HG03558 (cell line): ENCODE results near the gene SRI.
A peak's percentile ranks its signal among the peaks of the same experiment; 100 is the strongest.
"Not testable (repeated sequence)": the region's sequence is repeated elsewhere in the genome, so short reads cannot be mapped to it uniquely, and the experiment has no call there.

Experiments used
- ATAC-seq: cut with Tn5 transposase; IDR thresholded peaks from one replicate; pipeline ENCODE4 v1.9.1; 2021; ENCODE audit warnings: moderate number of reproducible peaks; ENCODE audit not compliant: unreplicated experiment; ENCODE audit errors: extremely low read depth

SRI gene, protein sequence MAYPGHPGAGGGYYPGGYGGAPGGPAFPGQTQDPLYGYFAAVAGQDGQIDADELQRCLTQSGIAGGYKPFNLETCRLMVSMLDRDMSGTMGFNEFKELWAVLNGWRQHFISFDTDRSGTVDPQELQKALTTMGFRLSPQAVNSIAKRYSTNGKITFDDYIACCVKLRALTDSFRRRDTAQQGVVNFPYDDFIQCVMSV

DNA sequence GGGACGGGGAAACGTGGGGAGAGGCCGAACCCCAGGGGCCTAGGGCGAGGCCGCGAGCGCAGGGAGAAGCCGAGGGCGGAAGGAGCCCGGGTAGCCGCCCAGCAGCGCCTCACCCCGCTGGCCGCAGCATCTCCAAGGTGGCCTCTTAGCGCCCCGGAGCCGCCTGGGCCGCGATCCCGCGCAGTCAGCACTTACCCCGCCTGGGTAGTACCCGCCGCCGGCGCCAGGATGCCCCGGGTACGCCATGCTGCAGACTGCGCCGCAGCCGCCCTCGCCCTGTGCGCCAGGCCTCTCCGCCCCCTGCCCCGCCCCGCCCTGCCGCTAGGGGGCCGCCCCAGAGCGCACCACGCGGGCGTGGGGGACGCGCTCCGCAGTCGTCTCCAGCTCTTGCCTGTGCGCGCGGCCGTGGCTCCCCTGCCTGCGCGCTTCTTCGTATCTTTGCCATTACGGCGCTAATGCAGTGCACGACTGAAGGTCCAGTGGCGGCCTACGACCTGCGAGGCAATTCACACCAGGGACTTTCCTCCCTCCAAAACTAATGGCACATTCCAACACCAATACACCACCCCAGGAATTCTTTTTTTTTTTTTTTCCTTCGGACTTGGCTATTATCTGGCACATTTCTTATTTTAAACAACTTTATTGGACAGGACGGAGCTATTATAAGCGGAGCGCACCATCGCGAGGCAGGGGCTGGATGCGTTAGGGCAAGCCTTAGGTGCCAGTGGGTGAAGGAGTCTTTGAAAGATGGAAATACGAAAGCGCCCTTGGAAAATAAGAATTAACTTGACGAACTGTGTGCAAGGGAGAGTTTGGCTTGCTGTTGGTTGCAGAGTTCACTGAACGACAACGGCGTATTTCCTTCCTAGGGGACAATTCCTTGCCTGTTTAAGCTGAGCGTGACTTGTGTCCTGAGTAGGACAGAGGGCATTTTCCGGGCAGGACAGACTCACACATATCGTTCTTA, at the start of gene SRI:
SRI (minus strand) TSS at position 258 of the 967 bp plus-strand sequence; CDS start at position 246, 12 bp downstream.
- ATAC-seq, result peak; percentile 29

DNA sequence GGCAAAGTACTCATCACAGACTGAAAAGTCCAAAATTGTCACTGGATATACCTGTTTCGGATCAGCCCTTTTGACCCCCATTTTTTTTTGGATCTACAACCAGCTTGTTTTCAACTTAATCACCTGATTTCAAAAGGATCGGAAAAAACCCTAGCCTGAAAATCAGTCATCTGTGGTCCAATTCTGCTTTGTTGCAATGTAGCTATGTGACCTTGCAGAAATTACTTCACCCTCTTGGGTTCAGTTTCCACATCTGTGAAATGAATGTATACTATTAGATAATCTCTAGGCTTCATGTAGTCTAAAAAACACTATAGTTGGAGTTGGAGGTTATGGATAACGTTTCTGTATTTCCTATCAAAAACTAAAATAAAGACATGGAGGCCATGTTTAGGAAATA, 49.7 kb upstream of the SRI start:
- ATAC-seq, result no peak

DNA sequence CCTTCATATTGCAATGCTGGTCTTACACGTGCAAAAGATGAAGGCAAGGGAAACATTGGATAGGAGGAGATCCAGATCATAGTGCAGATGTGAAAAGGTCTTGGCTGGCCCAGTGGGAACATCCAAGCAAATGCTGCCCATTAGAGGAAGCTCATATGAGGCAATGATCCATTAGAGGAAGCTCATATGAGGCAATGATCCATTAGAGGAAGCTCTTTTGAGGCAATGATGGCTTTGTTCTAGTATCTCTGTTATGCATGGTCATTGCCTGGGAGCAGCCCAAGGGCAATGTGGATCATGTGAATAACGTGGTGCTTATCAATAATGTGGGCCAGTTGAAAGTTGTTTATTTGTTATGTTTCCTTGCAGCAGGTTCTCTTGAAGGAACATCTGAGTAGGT, 49.0 kb upstream of the SRI start:
- no peak for ATAC-seq

DNA sequence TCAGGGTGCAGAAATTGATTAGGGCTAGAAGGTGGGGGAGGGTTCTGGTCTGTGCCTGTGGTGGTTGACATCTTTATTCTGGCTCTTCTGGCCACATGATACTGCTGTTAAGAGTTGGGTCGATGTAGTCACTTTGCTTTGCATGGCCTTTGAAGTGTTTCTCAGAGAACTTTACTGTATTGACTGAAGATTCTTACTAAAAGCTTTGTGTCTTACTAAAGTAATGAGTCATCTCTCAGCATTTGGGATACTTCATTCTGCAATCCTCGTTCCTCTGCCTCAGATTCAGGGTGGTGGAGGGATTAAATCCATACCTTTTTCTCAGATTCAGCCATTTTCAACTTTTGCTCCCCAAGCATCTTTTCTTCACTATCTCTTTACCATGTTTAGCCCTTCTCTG, 48.2 kb upstream of the SRI start:
- no peak for ATAC-seq

DNA sequence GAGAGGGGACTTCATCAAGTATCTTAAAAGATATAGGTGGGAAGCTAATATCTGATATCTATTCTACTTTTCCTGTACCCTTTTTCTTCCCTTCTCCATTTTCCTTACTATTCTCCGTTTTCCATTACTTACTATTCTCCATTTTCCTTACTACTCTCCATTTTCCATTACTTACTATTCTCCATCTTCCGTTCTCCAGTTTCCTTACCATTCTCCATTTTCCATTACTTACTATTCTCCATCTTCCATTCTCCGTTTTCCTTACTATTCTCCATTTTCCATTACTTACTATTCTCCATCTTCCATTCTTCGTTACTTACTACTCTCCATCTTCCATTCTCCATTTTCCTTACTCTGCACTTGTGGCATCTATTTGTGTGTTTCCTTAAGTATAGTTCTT, 47.6 kb upstream of the SRI start:
- ATAC-seq, result no peak

DNA sequence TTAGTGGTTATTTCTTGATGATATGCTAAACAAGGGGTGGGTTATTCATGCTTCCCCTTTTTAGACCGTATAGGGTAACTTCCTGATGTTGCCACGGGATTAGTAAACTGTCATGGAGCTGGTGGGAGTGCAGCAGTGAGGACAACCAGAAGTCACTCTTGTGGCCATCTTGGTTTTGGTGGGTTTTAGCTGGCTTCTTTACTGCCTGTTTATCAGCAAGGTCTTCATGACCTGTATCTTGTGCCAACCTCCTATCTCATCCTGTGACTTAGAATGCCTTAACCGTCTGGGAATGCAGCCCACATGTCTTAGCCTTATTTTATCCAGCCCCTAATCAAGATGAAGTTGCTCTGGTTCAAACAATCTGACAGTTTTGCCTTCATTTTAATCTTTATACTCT, 45.1 kb upstream of the SRI start:
- not testable (repeated sequence) for ATAC-seq

DNA sequence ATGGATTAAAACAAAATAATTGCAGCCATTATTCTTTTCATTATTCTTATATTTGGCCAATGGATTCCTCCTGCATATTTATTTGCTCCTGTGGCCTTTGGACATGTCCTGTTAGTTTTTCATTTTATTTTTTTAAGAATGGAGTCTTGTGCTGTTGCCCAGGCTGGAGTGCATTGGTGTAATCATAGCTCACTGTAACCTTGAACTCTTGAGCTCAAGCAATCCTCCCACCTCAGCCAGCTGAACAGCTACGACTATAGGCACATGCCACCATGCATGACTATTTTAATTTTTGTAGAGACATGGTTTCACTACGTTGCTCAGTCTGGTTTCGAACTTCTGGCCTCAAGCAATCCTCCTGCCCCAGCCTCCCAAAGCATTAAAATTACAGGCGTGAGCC, 42.7 kb upstream of the SRI start:
- ATAC-seq, result no peak

DNA sequence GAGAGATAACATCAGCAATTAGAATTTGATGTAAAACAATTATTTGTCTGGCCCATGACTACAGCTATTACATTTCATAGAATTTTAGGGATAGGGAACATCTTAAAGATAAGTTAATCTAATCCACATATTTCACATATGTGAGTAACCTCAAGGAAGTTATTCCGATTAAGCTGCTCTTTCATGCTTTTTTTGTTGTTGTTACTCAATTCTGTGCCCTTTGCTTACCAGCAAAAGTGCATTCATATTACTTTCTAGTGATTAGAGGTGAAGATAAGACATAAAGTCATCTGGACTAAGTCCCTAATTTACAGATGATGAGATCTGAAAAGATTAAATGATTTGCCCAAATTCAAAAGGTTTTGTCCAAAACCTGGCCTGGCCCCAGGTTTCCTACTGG, 40.9 kb upstream of the SRI start:
- ATAC-seq, result no peak

DNA sequence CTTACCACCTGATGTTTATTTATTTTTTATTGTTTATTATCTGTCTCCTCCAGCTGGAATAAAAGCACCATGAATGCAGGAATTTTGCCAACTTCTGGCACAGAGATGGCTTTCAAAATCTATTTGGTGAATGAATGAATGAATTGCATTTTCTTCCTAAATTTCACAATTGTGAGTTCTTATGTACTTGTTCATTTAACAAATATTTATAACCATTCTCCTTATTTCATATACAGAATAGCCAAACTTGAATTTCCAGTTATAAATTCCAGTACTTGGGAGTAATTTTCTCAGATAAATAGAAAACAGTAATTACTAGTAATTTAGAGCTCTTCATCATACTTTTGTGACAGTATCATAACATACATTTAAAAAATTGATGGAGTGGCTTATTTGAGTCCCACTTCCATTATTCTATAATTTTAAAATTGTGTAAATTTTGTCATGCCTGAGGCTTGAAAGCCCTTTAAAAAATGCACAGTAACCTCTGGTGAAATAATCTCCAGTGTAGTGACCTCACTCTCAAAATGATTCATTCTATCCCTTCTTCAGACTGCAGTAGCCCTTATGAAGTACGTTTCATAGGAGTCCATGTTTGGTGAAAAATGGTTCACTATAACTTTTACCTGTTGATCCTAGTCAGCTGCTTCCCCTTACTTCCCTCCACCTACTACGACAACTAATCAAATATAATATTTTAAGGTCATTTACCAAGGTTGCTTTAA, 40.0 kb upstream of the SRI start:
- ATAC-seq, result no peak

DNA sequence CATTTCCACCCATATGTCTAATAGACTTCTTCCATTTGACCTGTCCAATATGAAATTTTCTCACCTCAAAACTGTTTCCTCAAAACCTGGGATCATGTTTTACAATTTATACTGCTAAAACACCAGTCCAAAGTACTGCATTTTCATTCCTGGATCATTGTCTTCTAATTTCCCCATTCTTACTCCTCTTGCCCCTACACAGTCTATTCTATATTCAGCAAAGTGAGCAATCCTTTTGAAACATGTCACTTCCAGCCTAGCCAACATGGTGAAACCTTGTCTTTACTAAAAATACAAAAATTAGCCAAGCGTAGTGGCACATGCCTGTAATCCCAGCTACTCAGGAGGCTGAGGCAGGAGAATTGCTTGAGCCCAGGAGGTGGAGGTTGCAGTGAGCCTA, 38.5 kb upstream of the SRI start:
- ATAC-seq, result not testable (repeated sequence)

DNA sequence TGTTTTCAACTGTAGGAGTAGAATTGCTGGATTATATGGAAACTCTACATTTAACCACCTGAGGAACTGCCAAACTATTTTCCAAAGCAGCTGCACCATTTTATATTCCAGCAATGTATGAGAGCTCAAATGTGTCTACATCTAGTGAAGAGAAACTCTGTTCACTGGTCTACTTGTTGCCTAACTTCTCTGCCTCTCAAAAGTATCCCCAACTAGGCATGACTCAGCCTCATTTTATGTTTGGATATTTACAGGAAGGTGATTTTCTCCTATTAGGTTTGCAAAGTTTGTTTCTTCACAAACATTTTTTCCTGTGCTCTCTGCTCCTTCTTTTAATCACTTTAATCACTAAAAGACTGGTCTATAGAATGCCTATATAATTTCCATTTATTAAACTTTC, 37.1 kb upstream of the SRI start:
- ATAC-seq, result no peak

DNA sequence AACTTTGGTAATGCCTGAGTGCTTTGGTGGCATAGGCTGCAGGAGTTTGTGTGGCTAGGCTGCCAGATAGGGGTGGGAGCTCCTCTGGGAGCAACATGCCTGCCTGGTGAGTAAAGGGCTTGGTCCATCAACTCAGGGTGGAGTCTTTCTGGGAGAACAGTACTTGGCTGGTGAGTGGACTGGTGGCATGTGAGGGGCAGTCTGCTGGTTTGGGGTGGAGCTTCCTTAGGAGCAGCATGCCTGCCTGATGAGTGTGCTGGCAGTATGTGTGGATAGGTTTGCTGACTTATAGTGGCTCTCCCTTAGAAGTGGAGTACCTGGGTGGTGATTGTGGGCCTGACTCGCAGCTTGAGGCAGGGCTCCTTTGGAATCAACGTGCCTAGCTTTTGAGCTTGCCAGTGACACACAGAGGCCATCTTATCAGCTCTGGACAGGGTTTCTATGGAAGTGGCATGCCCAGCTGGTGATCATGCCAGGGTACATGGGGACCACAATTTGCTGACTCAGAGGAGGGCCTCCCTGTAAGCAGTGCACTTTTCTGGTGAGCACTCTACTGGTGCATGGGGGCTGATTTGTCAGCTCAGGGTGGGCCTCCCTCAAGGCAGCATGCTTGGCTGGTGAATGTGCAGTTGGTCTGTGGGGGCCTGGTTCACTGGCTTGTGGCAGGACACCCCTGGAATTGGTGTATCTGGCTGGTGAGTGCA, 35.0 kb upstream of the SRI start:
- no peak for ATAC-seq

DNA sequence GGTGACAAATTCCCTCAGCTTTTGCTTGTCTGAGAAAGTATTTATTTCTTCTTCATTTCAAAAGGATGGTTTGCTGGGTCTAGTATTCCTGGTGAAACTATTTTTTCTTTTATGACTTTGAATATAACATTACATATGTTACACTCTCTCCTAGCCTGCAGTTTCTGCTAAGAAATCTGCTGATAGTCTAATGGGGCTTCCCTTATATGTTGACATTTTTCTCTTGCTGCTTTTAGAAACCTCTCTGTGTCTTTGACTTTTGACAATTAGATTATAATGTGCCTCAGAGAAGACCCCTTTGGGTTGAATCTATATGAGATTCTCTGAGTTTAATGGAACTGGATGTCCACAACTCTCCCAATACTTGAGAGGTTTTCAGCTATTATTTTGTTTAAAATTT, 33.8 kb upstream of the SRI start:
- no peak for ATAC-seq

DNA sequence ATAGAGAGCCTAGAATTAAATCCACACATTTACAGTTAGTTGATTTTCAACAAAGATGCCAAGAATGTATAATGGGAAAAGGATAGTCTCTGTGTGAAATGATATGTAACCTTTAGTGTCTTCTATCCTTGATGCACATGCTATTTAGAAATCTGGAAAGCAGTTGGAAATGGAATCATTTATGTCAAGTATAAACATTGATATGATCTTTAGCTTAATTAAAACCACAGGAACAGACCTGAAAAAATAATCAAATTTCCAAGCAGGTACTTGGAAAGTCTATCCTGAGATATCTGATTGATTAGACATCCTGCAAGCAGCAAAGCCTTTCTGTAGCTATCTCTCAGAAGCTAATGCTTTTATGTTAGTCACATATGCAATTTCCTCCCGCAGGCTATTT, 24.4 kb upstream of the SRI start:
- no peak for ATAC-seq

DNA sequence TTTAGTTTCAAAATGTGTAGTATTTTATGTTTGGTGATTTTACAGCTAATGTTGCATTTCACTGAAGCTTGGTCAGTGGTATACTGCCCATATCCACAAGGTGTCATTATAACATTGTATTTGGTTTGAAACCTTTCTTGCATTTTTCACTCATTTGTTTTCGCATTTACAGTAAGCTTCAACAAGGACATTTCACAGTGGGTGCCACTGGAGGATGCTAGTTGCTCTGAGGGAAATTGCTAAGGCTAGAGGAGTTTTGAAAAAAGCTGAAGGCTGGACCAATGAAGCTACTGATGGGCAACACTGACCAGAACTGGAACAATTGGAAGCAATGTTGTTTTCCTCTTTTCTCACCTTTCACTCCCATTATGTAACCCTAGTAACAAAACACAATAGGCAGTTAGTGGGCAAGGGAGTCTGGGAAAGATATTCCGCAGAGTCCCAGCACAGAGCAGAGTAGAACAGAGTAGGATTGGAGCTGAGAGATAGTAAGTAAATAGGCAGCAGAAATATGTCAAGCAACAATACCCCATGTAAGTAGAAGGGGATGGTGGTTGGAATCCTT, 23.6 kb upstream of the SRI start:
- ATAC-seq, result peak; percentile 76

DNA sequence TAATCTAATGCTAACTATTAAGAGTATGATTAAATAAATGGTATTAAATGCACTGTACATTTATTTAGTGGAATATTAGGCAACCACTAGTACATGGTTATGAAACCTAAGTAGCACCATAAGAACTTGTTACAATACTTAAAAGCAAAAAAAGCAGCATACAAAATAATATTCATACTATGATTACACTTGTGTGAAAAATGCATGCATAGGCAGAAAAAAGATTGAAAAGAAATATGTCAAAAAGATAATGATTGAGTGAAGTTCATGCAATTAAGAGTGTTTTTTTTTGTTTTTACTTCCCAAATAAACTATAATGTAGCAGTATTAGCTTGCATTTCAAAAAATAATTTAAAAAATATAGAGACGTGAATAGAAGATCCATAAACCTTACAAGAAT, 20.0 kb upstream of the SRI start:
- no peak for ATAC-seq

DNA sequence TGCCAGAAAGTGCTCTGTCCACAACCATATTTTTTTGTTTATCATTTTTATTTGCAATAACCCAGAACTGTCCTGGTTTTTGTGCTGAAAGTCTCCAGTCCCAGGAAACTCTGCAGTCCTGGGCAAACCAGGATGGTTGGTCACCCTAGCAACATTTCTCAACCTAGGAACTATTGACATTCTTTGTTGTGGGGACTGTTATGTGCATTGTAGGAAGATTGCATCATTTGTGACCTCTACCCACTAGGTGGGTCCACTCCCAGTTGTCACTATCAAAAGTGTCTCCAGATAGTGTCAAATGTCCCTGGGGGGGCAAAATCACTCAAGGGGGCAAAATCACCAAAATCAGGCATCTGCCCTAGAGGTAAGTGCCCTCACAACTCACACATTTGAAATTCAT, 14.0 kb upstream of the SRI start:
- no peak for ATAC-seq

DNA sequence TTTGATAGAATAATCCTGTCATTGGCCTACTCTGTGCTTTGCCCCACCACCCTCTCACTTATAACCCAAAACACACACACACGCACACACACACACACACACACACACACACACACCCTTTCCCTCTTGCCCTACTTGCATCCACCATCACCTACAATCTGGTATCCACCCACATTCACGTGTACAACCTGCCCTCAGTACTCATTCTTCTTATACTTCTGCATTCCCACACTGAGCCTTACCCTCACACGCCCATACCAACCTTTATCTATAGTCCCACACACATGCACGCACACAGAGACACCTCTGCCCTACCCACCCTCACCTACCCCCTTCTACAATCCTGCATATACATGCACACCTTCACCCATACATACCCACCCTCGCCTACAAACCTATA, 10.8 kb upstream of the SRI start:
- no peak for ATAC-seq

DNA sequence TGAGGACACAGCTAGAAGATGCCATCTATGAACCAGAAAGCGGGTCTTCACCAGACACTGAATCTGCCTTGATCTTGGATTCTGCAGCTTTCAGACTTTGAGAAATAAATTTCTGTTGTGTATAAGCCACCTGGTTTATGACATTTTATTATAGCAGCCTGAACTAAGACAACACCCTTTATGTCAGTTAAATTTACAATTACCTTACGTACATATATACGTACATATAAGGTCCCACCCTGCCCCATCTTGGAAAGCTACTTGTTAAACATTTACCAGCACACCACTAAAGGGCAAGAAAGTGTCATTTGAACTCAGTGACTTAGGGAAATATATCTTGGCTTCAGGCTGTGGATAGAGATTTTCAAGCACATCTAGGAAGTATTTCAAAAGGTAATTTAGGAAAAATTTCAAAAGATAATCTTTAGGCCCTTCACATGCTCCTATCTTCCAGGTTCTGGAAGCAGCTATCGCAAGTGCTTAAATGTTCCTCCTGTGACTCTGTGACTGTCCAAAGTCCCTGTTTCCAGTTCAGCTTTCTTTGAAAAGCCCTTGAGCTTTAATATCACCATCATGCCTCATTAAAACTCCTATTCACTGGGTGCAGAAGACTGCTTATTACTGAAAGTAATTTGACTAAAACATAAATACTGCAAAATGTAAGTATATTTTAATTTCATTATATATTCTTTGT, 9.6 kb upstream of the SRI start:
- ATAC-seq, result no peak
